SU-DHL-6 (cell line): ENCODE results near the gene RNF166.

Experiments
- CTCF ChIP-seq: fragments of 200-600 bp; sonication (generic); IDR thresholded peaks from one replicate; pipeline ENCODE4 v1.5.1; 2017; ENCODE audit warnings: antibody characterized with exemption, mild to moderate bottlenecking, low read length, moderate library complexity; ENCODE audit not compliant: insufficient read depth, poor library complexity, severe bottlenecking
- EZH2phosphoT487 ChIP-seq: fragments of 200-600 bp; sonication (generic), shearing (Covaris generic); conservative IDR thresholded peaks from 2 replicates; pipeline ENCODE4 v1.6.1; 2018; ENCODE audit warnings: mild to moderate bottlenecking, antibody characterized with exemption, low read length, moderate library complexity, mixed read lengths

- TF ChIP-seq CTCF (no peak), EZH2phosphoT487 (no peak)
Observed at GRCh38 chr16:88680554-88681083, 25.6 kb downstream of the RNF166 start.
